Adipose tissue (tissue), 3 donors: Measurements from ENCODE around the gene ITGB1BP1. TPM values are rescaled to one million over a fixed set of nuclear protein-coding genes. Genes with fewer than 3 reads are reported as not detected.
A peak's percentile ranks its signal among the peaks of the same experiment; 100 is the strongest.

Experiments
- H3K27ac ChIP-seq: one replicate; pipeline ENCODE4 v1.5.1; 2013; ENCODE audit warnings: low read depth, low read length
- WGBS, 3 donors: extraction: QIAGEN DNeasy Blood & Tissue Kit; methylation state at CpG; one replicate each; pipeline ENCODE4 v1.1.7; 2013; 5-methylcytosine and 5-hydroxymethylcytosine counted together
- polyA plus RNA-seq, 3 donors: library from polyadenylated mRNA; stranded (reverse); fragments of 200-250 nt; gene quantifications; one replicate each; pipeline ENCODE4 v1.2.3, GENCODE V29; 2013
- donor health status: healthy with polysubstance abuse.
- donor health status: Bipolar disorder and iron deficiency.
- donor health status: healthy.

ITGB1BP1 gene, protein sequence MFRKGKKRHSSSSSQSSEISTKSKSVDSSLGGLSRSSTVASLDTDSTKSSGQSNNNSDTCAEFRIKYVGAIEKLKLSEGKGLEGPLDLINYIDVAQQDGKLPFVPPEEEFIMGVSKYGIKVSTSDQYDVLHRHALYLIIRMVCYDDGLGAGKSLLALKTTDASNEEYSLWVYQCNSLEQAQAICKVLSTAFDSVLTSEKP
- 100 to 1,000 TPM in 2 of 3 donors, 10 to 100 TPM in 1; 20.6 to 219 (median 172) TPM for polyA plus RNA-seq

DNA sequence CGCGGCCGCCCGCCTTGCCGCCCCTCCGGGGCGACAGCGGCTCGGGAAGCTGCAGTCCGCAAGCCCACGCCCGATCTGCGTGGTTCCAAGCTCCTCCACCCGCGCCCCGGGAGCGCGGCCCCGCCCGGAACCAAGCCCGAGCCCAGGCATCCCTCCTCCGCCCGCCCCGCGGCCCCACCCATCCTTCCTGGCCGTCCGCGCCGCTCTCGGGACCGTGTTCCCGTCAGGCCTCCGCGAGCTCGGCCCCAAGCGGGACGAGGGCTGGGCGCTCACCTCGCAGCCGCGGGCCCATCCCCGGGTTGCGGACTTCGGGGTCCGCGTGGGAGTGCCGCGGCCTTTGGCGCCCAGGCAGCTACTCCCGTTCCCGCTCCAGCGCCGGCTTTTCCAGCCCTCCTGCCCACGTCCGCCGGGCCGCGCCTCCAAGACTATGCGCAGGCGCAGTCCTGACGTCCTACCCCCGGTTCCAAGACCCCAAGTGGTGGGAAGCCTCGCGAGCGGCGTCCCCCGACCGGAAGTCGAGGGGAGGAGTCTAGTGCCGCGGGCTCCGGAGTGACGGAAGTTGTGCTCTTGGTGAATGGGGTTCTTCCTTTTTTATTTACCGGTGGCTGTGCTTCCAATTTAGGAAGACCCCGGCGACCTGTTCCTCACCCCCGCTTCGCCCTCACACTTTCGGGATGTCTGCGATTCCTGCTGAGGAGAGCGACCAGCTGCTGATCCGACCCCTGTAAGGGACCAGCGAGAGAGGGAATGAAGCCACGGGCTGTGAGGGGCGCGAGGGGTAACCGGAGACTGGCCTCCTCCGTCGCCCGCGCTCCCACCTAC lies at the start of gene ITGB1BP1, which contains the start of gene CPSF3:
Gene ITGB1BP1 (minus strand): TSS at position 429 of the 822 bp plus-strand sequence. CDS start 4,831 bp downstream, outside the sequence.
Gene CPSF3 (plus strand): TSS at position 555 of the 822 bp plus-strand sequence. CDS start 120 bp downstream, at position 675.
- WGBS, 3 donors, result 0% methylated on average over 78 to 91 of the region's 91 CpGs
- H3K27ac ChIP-seq, result peak within 1 kb of the TSS; percentile 51

DNA sequence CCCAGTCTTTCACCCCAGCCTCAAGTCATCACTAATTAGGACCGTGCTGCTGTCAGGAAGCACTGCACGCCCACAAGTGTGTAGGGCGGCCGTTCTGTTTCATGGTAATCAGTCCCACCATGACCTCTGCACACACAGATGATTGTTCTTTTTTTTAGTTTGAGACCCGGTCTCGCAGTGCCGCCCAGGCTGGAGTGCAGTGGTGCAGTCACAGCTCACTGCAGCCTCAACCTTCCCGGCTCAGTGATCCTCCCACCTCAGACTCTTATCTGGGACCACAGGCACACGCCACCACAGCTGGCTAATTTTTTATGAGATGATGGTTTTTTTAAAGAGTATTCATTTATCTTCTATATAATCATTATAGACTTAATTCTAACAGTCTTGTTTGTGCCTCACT lies 49.2 kb upstream of the ITGB1BP1 start:
- no peak overlapping the region for H3K27ac ChIP-seq
- WGBS, 3 donors, result 94 to 97% (median 95%) methylated on average over 9 of the region's 9 CpGs

DNA sequence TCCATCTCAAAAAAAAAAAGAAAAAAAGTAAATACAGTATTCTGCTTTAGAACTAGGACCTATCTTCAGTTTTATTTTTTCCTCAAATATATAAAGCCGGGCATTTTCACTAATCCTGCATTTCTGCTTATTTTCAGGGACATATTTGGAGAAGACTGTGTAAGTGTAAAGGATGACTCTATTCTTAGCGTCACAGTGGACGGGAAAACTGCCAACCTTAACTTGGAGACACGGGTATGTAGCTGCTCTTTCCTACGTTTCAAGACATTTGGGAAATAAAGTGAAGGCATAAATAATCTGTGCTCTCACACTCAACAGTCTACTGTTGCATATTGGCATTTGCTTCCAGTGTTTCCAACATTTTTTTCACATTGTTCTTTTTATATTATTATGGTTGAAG lies 47.9 kb upstream of the ITGB1BP1 start:
- 85 to 94% (median 94%) methylated on average over 5 of the region's 5 CpGs for WGBS, 3 donors
- H3K27ac ChIP-seq, result no peak overlapping the region

DNA sequence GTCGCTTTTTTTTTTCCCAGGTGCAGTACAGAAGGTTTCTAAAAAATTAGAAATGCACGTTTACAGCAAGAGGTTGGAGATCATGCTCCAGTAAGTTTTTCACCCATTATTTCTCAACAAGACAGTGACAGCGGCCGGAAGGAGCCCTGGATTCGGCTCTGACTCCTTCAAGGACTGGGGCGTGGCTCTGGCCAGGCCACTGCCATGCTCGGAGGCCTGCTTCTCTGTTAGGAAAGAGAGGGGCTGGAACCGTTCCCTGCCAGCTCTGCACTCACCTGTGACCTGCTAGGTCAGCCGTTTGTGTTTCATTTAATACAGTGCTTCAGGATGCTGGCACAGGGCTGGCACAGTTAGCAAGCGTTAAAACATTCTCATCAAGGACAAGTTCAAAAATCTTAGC lies 44.4 kb upstream of the ITGB1BP1 start:
- 49 to 85% (median 78%) methylated on average over 10 of the region's 10 CpGs for WGBS, 3 donors
- H3K27ac ChIP-seq, result no peak overlapping the region

DNA sequence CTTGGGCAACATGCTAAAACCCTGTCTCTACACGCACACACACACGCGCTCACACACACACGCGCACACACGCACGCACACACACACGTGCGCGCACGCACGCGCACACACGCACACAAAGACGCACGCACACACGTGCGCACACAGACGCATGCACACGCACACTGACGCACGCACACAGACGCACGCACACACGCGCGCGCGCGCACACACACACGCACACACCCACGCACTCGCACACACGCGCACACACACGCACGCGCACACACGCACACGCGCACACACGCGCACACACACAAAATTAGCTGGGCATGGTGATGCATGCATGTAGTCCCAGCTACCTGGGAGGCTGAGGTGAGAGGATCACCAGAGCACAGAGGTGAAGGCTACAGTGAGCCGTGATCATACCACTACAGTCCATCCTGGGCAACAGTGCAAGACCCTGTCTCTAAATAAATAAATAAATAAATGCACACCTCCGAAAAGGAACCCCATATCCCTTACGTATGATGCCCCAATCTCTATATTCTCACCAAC lies 42.9 kb upstream of the ITGB1BP1 start:
- H3K27ac ChIP-seq, result no peak overlapping the region
- WGBS, 3 donors, result 89 to 96% (median 91%) methylated on average over 41 to 46 of the region's 46 CpGs

DNA sequence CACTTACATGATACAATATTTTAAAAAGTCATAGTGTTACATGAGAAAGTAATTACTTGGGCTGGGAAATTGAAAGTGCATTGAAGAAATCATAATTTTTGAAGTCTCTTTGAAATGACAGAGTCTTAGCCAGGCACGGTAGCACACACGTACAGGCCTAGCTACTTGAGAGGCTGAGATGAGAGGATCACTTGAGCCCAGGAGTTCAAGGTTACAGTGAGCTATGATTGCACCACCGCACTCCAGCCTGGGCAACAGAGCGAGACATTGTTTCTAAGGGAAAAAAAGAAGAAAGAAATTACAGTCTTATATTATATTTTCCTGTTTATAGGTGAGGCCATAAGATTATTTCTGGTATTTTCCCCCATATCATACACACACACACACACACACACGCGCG lies 41.8 kb upstream of the ITGB1BP1 start:
- whole genome bisulfite sequencing, 3 donors, result 84 to 91% (median 87%) methylated on average over 7 of the region's 7 CpGs
- no peak overlapping the region for H3K27ac ChIP-seq

DNA sequence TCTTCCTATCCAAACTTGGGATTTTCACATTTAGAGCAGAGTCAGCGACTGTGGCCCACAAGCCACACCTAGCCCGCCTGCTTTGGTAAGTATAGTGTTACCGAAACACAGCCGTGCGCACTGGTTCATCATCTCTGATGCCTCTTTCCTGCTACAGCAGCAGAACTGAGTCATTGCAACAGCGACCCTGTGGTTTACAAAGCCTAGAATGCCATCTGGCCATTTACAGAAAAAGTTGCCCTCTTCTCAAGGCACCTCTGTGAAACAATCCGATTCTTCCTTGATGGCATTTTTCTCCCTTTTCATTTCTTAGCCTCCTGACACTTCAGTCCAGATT lies 40.3 kb upstream of the ITGB1BP1 start:
- WGBS, 3 donors, result 50 to 74% (median 64%) methylated on average over 7 of the region's 7 CpGs
- no peak overlapping the region for H3K27ac ChIP-seq

DNA sequence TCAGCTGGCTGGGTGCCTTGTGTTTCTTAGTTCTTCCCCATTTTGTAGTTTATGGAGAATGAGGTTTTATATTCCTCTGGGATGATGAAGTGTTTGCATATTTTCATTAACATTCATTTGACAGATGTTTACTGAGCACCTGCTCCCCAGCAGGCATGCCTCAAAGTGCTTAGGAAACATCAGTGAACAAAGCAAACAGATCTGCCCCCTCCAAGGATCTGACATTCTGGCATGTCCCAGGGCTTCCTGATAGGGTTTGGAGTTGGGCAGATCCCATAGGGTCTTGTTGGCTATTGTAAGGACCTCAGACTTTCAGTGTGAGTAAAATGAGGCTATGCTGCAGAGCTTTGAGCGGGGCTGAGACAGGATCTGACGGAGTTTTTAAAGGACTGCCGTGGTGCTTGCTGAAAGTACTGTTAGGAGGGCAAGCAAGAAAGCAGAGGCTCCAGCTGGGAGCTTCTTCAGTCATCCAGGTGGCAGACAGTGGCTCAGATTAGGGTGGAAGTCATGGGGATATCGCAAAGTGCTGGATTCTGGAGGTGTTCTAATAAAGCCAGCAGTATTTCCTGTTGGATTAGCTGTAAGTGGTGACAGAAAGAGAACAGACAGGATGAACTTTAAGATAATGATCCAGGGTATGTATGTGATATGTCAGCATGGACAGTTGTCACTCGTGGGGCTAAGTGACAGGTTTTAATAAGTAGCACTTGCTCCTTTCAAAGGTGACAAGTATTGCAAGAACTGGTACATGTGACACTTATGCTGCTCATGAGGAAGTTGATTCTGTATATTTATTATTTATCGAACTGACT lies 39.8 kb upstream of the ITGB1BP1 start:
- no peak overlapping the region for H3K27ac ChIP-seq
- 81 to 89% (median 82%) methylated on average over 6 of the region's 6 CpGs for WGBS, 3 donors

DNA sequence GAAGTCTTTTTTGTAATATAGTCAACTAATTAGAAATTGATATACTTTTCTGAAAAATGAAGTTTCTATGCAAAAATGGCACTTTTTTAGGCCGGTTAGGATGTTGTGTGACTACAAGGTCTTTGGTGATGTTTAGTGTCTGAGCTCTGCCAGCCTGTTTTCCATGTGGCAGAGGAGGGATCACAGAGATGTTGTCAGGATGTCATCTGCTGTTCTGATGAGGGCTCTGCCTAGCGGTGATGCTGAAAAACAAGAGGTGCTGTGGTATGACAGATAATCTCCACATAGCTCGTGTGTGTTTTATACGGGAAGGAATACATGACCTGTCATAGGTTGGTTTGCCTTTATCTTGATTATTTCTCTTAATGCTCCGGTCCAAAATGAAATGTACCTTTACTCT lies 39.0 kb upstream of the ITGB1BP1 start:
- 75 to 90% (median 88%) methylated on average over 5 of the region's 5 CpGs for WGBS, 3 donors
- H3K27ac ChIP-seq, result no peak overlapping the region

DNA sequence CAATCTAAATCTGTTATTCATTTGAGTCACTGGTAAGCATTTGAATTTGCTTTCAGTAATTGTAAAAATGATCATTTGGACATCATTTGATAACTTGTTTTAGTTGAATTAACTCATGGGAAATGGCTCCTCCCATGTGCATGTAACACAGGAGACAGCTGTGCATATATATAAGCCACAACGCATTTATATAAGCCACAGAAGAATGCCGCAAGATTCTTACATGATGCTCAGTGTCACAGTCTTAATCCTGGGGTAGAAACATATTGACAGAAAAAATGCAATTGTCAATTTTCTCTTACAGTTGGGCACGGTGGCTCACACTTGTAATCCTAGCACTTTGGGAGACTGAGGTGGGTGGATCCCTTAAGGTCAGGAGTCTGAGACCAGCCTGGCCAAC lies 37.8 kb upstream of the ITGB1BP1 start:
- H3K27ac ChIP-seq, result no peak overlapping the region
- 90 to 99% (median 91%) methylated on average over 3 of the region's 3 CpGs for WGBS, 3 donors

DNA sequence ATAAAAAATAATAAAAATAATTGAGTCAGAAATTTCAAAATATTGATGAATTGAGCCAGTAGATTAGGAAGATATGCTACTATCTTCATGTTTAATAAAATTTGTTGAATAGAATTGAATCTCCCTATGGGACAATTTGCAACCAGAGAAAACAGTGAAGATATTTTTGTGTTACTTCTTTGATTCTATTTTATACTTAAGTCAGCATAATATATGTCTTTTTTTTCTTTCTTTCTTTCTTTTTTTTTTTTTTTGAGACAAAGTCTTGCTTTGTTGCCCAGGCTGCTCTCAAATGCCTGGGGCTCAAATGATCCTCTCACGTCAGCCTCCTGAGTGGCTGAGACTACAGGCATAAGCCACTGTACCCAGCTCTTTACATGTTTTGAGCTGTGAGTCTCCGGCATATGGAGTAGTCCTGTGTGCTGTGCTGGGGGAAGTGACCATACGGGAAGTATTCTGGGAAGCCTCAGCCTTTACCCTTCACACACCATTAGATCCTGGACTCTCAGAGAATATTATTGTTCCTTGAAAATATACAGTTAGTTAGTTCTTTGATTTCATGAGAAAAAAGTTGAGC lies 37.2 kb upstream of the ITGB1BP1 start:
- 96 to 97% (median 96%) methylated on average over 3 of the region's 3 CpGs for WGBS, 3 donors

DNA sequence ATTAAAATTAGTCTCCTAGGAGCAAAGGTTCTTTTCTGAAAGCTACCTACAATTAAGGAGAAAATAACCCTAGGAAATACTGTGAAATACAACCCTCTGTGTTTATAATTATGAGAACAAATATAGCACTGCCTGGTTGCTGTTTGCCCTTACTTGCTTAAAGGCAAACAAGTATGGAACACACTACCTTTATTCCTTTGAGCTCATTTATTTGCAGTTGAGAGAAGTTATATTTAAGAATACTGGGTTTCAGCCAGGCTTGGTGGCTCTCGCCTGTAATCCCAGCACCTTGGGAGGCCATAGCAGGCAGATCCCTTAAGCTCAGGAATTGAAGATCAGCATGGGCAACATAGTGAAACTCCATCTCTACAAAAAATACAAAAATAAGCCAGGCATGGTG lies 27.9 kb upstream of the ITGB1BP1 start:
- WGBS, 3 donors, result 97 to 100% (median 100%) methylated on average over 1 of the region's 1 CpG
- no peak overlapping the region for H3K27ac ChIP-seq

More for the DNA sequence above, 37.2 kb upstream of the ITGB1BP1 start:
- no peak overlapping the region for H3K27ac ChIP-seq

DNA sequence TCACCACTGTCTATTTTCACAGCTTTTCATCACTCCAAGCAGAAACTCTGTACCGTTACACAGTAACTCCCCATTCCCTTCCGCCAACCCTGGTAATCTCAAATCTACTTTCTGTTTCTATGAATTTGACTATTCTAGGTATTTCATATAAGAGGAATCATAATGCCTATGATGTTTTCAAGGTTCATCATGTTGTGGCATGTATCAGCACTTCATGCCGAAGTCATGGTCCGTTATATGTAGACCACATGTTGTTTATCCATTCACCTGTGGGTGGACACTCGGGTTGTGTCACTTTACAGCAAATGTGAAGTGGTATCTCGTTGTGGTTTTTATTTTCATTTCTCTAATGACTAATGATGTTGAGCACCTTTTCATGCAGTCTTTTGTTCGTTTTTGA lies 21.8 kb upstream of the ITGB1BP1 start:
- 88 to 94% (median 89%) methylated on average over 7 of the region's 7 CpGs for WGBS, 3 donors
- no peak overlapping the region for H3K27ac ChIP-seq

DNA sequence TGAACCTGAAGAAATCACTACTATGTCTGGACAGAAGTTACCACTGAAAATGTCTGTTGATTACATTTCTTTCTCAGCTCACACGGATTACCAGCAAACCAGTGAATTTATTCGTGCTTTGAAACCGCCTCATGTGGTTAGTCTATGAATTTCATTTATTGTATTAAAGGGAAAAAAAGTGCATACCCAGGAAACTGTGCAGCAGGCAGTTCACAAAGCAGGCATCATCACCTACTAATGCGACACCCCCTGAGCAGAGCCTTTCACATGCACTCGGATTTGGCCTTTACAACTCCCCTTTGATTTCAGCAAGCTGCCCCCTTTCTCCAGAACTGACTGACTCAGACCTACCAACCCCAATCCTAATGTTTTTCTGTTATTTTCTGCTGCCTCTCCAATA lies 20.2 kb upstream of the ITGB1BP1 start:
- 87 to 93% (median 91%) methylated on average over 5 of the region's 5 CpGs for WGBS, 3 donors
- no peak overlapping the region for H3K27ac ChIP-seq

DNA sequence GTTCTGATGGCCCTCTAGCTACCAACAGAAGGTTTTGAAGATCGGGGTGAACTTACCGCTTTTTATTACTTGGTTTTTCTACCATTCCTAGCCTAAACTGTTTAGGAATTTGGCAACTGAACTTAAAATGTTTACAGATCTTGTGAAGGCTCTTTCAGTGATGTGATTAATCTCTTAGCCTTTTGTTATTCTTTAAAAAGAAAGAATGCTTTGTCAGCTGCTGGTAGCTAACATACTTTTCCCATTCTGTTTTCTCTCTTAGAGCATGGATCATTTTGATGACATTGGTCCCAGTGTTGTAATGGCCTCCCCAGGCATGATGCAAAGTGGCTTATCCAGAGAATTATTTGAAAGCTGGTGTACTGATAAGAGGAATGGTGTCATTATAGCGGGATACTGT lies 18.2 kb upstream of the ITGB1BP1 start:
- no peak overlapping the region for H3K27ac ChIP-seq
- WGBS, 3 donors, result 53 to 74% (median 59%) methylated on average over 3 of the region's 3 CpGs

DNA sequence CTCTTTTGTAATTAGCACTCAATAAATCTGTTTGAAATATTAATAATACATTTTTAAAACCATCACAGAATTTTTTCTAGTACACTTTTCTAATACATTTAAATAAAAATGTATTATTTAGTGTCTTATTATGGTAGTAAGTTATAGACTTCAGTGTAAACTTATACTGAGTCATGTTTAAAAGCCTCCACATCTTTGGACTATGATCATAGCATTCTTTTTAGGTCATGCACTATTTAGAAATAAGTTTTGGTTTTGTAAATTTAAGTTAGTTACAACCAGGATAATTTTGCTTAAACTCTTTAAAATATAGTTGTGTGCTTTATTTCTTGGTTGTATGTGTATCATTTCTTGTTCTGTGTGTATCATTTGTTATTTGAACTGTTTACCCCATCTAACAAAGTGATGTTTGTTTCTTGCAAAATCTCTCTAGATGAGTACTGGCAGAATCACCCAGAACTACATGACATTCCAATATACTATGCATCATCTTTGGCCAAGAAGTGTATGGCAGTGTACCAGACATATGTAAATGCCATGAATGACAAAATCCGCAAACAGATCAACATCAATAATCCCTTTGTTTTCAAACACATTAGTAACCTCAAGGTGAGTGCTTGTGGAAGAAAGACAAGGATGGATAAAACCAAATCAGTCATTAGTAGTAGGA lies 16.9 kb upstream of the ITGB1BP1 start:
- no peak overlapping the region for H3K27ac ChIP-seq
- WGBS, 3 donors, result 91 to 98% (median 91%) methylated on average over 1 of the region's 1 CpG

DNA sequence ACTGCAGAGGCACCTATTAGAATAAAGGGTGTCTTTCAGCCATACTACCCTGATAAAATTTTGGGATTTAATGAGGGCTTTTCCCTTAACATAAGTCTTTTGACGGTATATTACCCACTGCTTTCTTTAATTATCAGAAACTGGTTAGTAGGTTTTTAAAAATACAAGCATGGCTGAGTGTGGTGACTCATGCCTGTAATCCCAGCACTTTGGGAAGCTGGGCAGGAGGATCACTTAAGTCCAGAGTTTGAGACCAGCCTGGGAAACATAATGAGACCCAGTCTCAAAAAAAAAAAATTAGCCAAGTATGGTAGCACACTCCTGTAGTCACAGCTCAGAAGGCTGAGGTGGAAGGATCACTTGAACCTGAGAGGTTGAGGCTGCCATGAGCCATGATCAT lies 16.2 kb upstream of the ITGB1BP1 start:
- WGBS, 3 donors, result 94 to 98% (median 97%) methylated on average over 1 of the region's 1 CpG
- H3K27ac ChIP-seq, result no peak overlapping the region

DNA sequence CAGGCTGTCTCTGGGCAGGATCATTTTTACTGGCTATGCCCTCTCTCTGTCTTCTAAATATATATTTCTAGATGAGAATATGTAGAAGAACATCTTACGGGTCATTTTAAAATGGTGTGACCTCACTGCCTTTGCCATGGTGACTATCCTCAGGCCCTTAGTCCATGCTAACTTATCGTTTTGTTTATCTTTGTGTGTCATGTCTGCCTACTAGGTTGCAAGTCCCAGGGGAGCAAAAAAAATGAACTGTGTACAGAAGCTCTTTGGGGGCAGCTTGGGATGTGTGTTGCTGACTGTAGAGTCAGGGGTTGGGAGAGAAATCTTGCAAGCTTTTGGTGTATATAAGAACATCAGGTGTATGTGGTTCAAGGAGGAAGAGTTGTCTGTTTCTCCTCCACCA lies 11.2 kb upstream of the ITGB1BP1 start:
- WGBS, 3 donors, result 84 to 86% (median 85%) methylated on average over 2 of the region's 2 CpGs
- H3K27ac ChIP-seq, result no peak overlapping the region
